Ishikawa (cell line): ENCODE results near the gene SEPTIN3.

Source experiments
- CEBPB ChIP-seq: IDR thresholded peaks from 2 replicates; pipeline ENCODE4 v1.6.1; 2012
- CREB1 ChIP-seq: IDR thresholded peaks from 2 replicates; pipeline ENCODE4 v1.6.1; 2012; ENCODE audit warnings: low read depth
- EGR1 ChIP-seq: IDR thresholded peaks from 2 replicates; pipeline ENCODE4 v1.6.1; 2012
- EP300 ChIP-seq: IDR thresholded peaks from 2 replicates; pipeline ENCODE4 v1.6.1; 2012; ENCODE audit warnings: borderline replicate concordance
- FOXM1 ChIP-seq: IDR thresholded peaks from 2 replicates; pipeline ENCODE4 v1.6.1; 2012; ENCODE audit warnings: low read depth, borderline replicate concordance
- MAX ChIP-seq: IDR thresholded peaks from 2 replicates; pipeline ENCODE4 v1.6.1; 2012
- NFIC ChIP-seq: IDR thresholded peaks from 2 replicates; pipeline ENCODE4 v1.6.1; 2012
- RAD21 ChIP-seq: IDR thresholded peaks from 2 replicates; pipeline ENCODE4 v1.6.1; 2012; ENCODE audit warnings: low read depth
- REST ChIP-seq: IDR thresholded peaks from 2 replicates; pipeline ENCODE4 v1.6.1; 2012; ENCODE audit warnings: low read depth, mild to moderate bottlenecking
- TAF1 ChIP-seq: IDR thresholded peaks from 2 replicates; pipeline ENCODE4 v1.6.1; 2012; ENCODE audit warnings: low read depth, mild to moderate bottlenecking
- TCF12 ChIP-seq: IDR thresholded peaks from 2 replicates; pipeline ENCODE4 v1.6.1; 2012; ENCODE audit warnings: low read depth
- TEAD4 ChIP-seq: IDR thresholded peaks from 2 replicates; pipeline ENCODE4 v1.6.1; 2012
- USF1 ChIP-seq: IDR thresholded peaks from 2 replicates; pipeline ENCODE4 v1.6.1; 2012
- YY1 ChIP-seq: IDR thresholded peaks from 2 replicates; pipeline ENCODE4 v1.6.1; 2012; ENCODE audit warnings: low read depth
- ZBTB7A ChIP-seq: IDR thresholded peaks from 2 replicates; pipeline ENCODE4 v1.6.1; 2012; ENCODE audit warnings: low read depth

SEPTIN3 gene

GRCh38 chr22:41983513-41984405 lies 14.5 kb downstream of the SEPTIN3 start:
- no peak for TF ChIP-seq TEAD4
- no peak for TF ChIP-seq TAF1
- TF ChIP-seq USF1: no peak
- no peak for TF ChIP-seq CREB1
- no peak for TF ChIP-seq FOXM1
- TF ChIP-seq ZBTB7A: no peak
- no peak for TF ChIP-seq EP300
- TF ChIP-seq TCF12: no peak
- TF ChIP-seq MAX: no peak
- TF ChIP-seq NFIC: no peak
- TF ChIP-seq YY1: no peak
- no peak for TF ChIP-seq RAD21
- no peak for TF ChIP-seq EGR1
- no peak for TF ChIP-seq REST
- TF ChIP-seq CEBPB: no peak

GRCh38 chr22:41987276-41987675 lies 18.0 kb downstream of the SEPTIN3 start:
- TF ChIP-seq ZBTB7A: no peak
- no peak for TF ChIP-seq TEAD4
- no peak for TF ChIP-seq REST
- no peak for TF ChIP-seq TAF1
- TF ChIP-seq RAD21: no peak
- TF ChIP-seq TCF12: no peak
- no peak for TF ChIP-seq EP300
- no peak for TF ChIP-seq EGR1

GRCh38 chr22:41989246-41989645 lies 20.0 kb downstream of the SEPTIN3 start:
- TF ChIP-seq REST (no peak), RAD21 (no peak), USF1 (no peak), TEAD4 (no peak), TAF1 (no peak), NFIC (no peak)

- no peak for TF ChIP-seq CREB1
- TF ChIP-seq YY1: no peak
These were observed 21.9 kb downstream of the SEPTIN3 start for GRCh38 chr22:41991111-41991510.

- TF ChIP-seq TAF1 (no peak), TEAD4 (no peak), MAX (no peak), EGR1 (no peak), CEBPB (no peak), REST (no peak), RAD21 (no peak), FOXM1 (no peak), USF1 (no peak), YY1 (no peak), EP300 (no peak), CREB1 (no peak), ZBTB7A (no peak), TCF12 (no peak), NFIC (no peak)
These were observed 23.3 kb downstream of the SEPTIN3 start for GRCh38 chr22:41992496-41992895.
